Kidney tubule cell (primary cell): ENCODE measurements around the gene TSKU.

Experiments
- DNase-seq: peaks from one replicate; pipeline ENCODE4 v3.0.0-alpha.2; 2018; ENCODE audit warnings: low spot score

The TSKU gene

GRCh38 chr11:76752321-76753143 is 30.6 kb upstream of the TSKU start:
- peak; percentile 25 for DNase-seq

GRCh38 chr11:76753449-76753848 is 29.7 kb upstream of the TSKU start:
- DNase-seq = peak; percentile 20

- DNase-seq = no peak
These were observed 29.2 kb upstream of the TSKU start for GRCh38 chr11:76753950-76754349.

GRCh38 chr11:76756341-76756741 is 26.8 kb upstream of the TSKU start:
- no peak for DNase-seq

- DNase-seq = no peak
These were observed 24.8 kb upstream of the TSKU start for GRCh38 chr11:76758311-76758710.

- DNase-seq = no peak
These were observed 24.1 kb upstream of the TSKU start for GRCh38 chr11:76759092-76759491.

GRCh38 chr11:76759517-76759916 is 23.6 kb upstream of the TSKU start:
- DNase-seq = no peak

GRCh38 chr11:76760236-76760635 is 22.9 kb upstream of the TSKU start:
- DNase-seq = no peak

- no peak for DNase-seq
These were observed 21.3 kb upstream of the TSKU start for GRCh38 chr11:76761718-76762355.

GRCh38 chr11:76762356-76762752 is 20.8 kb upstream of the TSKU start:
- DNase-seq = no peak

- peak; percentile 25 for DNase-seq
These were observed 20.1 kb upstream of the TSKU start for GRCh38 chr11:76762867-76763572.

GRCh38 chr11:76763573-76764346 is 19.4 kb upstream of the TSKU start:
- peak; percentile 91 for DNase-seq

GRCh38 chr11:76764941-76765665 is 18.1 kb upstream of the TSKU start:
- DNase-seq = no peak

- no peak for DNase-seq
These were observed 17.2 kb upstream of the TSKU start for GRCh38 chr11:76765863-76766350.

GRCh38 chr11:76766521-76766920 is 16.6 kb upstream of the TSKU start:
- no peak for DNase-seq

- no peak for DNase-seq
These were observed 15.5 kb upstream of the TSKU start for GRCh38 chr11:76767659-76768058.

GRCh38 chr11:76768088-76768908 is 14.9 kb upstream of the TSKU start:
- DNase-seq = no peak

- DNase-seq = peak; percentile 23
These were observed 14.1 kb upstream of the TSKU start for GRCh38 chr11:76768909-76769560.

GRCh38 chr11:76769645-76770586 is 13.2 kb upstream of the TSKU start:
- DNase-seq = peak; percentile 88
